AG09319 (cell line): ENCODE measurements around the gene KCND2.

Source experiments
- DNase-seq: peaks from one replicate; pipeline ENCODE4 v3.0.0-alpha.2; 2010; ENCODE audit warnings: low read depth; ENCODE audit errors: extremely low read depth
- TF ChIP-seq, protein P1 (sequence below): IDR thresholded peaks from 2 replicates; pipeline ENCODE4 v1.5.1; 2011; ENCODE audit warnings: low read depth, mild to moderate bottlenecking, inconsistent platforms, low read length, moderate library complexity

Gene KCND2

DNA sequence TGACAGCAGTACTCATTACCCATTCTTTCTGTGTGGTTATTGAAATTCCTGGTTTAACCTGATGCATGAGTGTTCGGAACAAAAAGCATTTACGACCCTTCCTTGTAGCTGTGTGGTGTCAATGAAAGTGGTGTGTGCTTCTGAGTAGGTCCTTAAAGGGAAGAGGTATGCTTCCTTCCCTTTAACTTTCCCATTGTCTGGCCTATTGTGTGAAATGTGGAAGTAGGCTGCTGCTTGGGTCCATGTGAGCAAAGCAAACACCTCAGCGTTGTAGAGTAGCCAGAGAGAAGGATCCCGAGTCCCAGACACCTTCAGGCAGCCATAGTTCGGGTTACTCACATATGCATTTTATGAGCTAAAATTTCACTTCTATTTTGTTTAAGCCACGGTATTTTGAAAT lies 510.3 kb downstream of the KCND2 start:
- TF ChIP-seq, protein P1, sequence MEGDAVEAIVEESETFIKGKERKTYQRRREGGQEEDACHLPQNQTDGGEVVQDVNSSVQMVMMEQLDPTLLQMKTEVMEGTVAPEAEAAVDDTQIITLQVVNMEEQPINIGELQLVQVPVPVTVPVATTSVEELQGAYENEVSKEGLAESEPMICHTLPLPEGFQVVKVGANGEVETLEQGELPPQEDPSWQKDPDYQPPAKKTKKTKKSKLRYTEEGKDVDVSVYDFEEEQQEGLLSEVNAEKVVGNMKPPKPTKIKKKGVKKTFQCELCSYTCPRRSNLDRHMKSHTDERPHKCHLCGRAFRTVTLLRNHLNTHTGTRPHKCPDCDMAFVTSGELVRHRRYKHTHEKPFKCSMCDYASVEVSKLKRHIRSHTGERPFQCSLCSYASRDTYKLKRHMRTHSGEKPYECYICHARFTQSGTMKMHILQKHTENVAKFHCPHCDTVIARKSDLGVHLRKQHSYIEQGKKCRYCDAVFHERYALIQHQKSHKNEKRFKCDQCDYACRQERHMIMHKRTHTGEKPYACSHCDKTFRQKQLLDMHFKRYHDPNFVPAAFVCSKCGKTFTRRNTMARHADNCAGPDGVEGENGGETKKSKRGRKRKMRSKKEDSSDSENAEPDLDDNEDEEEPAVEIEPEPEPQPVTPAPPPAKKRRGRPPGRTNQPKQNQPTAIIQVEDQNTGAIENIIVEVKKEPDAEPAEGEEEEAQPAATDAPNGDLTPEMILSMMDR, result no peak
- no peak for DNase-seq

DNA sequence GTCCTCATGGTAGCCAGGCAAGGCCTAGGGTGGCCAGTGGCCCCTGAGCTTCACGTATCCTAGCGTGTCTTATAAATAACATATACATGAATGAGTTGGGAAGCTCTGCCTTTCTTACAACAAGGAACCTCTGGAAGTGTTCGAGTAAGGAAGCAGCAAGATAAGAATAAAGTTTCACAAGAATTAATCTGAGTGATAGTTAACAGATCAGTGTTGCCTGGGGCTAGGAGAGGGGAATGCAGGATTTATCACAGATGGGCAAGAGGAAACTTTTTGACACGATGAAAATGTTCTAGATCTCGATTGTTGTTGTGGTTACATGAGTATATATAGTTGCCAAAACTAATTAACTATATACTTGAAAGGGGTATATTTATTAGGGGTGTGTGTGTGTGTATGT lies 510.7 kb downstream of the KCND2 start:
- TF ChIP-seq, protein P1, result no peak
- DNase-seq, result no peak

DNA sequence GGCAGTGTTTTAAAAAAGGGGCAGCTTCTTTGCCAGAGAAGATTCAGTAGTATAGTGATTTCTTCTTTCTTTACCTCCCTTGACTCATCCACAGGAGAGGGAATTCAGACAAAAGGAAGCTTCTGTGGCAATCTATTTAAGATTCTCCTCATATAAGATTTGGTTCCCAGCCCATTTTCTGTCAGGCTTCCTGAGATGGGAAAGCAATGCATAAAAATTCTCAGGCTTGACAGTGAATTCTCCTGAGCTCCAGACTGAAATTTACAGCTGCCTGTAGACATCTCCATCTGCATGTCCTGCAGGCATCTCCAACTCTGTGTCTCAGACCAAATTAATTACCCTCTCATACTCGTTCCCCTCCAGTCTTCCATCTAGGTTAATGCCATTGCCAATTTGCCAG lies 512.1 kb downstream of the KCND2 start:
- TF ChIP-seq, protein P1, result no peak
- DNase-seq, result no peak

DNA sequence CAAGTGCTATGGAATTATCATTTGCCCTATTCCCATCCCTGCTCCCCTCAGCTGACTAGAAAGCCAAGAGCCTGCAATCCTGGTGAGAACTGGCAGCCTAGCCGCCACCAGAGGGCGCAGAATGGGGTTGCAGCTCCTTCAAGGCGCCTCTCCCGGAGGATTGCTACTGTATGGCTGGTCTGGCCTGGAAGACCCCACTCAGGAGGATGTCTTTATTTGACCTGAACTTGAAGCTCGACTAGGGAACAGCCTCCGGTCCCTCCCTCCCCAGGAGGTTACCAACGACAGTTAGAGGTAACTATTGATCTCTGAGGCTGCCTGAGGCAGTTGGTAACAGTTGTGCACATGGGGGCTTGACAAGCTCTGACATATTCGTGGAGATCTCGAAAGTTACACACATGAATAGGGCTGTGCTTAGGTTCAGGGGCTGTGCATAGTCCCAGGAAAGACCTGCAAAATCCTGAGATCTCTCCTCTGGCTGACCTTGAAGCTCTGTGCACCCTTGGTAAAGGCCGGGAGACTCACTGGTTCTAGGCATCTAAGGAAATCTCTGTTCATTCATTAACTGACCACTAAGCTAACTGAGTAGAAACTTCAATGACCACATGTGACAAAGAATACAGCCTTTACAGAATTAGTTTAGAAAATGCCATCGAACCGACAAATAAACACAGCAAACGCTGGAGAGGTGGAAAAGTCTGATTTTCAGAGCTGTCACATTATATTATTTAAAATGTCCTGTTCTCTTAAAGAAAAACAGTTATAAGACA lies 519.3 kb downstream of the KCND2 start:
- DNase-seq, result peak; percentile 29
- TF ChIP-seq, protein P1, result no peak; the same call in none of the 2 replicates

DNA sequence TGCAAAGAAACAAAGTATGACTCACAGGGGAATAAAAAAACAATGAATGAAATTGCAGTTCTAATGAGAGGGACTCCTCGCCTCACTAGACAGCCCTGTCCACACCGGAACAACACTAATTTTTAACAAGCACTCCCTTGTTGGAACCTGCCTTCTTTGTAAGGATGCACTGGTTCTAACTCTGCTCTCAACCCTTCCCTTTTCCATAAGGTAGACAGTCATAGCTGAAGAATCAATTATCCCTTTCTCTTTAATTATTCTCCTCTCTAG lies 519.8 kb downstream of the KCND2 start:
- no peak for DNase-seq
- TF ChIP-seq, protein P1, result no peak

DNA sequence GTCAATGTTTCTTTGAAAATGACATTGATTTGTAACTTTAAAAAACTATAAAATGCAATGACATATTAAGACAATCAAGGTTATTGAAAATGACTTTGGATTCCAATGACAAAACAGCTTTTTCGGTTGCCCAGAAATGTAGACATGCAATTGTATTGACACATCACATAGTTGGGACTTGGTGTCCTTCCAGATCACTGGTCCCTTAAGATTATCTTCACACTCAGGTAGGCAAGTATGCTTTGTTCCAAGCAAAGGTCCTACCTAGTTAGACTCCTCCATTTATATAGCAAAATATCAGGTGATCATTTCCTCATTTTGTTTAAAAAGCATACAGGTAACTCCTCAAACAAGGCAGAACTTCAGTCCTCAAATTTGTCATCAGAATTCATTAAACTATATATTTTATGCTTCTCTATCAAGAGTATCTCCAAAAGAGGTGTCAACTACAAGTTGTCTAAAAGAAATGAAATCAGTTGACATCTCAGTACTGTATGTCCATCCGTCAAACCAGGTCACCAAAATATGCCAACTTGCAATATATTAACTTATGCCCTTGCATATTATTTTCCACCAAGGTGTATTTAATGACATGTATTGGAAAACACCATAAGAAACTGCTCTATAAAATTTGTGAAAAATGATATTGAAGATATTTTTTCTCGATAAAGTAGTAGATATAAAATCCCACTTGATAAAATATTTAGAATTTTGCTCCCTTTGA lies 520.4 kb downstream of the KCND2 start:
- TF ChIP-seq, protein P1, result no peak
- DNase-seq, result no peak

DNA sequence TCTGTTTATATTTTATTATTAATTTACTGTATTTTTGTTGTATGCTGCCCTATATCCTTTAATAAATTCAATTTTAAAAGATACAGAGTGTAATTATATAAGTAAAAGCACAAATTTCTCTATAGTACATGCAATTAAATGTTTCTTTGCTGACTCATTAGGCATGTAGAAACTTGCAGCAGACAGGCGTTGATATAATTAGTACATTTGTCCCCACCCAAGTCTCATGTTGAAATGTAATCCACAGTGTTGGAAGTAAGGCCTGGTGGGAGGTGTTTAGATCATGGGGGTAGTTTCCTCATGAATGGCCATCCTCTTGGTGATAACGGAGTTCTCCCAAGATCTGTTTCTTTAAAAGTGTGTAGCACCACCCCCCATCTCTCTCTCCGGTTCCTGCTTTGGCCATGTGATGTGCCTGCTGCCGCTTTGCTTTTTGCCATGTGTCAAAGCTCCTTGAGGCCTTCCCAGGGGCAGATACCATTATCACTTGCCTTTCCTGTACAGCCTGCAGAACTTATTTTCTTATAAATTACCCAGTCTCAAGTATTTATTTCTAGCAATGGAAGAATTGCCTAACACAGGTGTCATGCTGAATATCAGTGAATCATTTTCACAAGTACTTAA lies 521.2 kb downstream of the KCND2 start:
- TF ChIP-seq, protein P1, result no peak
- DNase-seq, result no peak
